HepG2 (cell line): ENCODE data around the gene UQCRC2. TPM values are rescaled to one million over a fixed set of nuclear protein-coding genes. Genes with fewer than 3 reads are reported as not detected.
A peak's percentile ranks its signal among the peaks of the same experiment; 100 is the strongest.

Source experiments
- ARNT2 ChIP-seq: sonication (generic); formaldehyde crosslinking; IDR thresholded peaks from 2 replicates; pipeline ENCODE4 v1.8.0; 2022; ENCODE audit warnings: mild to moderate bottlenecking, low read depth, missing genetic modification reagents, moderate library complexity
- BRD4 ChIP-seq: sonication (generic); formaldehyde crosslinking; IDR thresholded peaks from 2 replicates; pipeline ENCODE4 v1.4.0; 2020; ENCODE audit warnings: missing genetic modification reagents
- CAMTA2 ChIP-seq: sonication (generic); formaldehyde crosslinking; IDR thresholded peaks from 2 replicates; pipeline ENCODE4 v1.4.0; 2020; ENCODE audit warnings: mild to moderate bottlenecking, missing genetic modification reagents, borderline replicate concordance
- CHD2 ChIP-seq: IDR thresholded peaks from 2 replicates; pipeline ENCODE4 v1.6.1; 2011; ENCODE audit warnings: low read depth, low read length, improper control_type of control experiment
- CREM ChIP-seq, 2 experiments: sonication (generic) in 1 of 2; formaldehyde crosslinking in 1 of 2; IDR thresholded peaks; 2 replicates each; pipeline versions ENCODE4 v1.4.0 to v1.6.1; 2016 to 2020; ENCODE audit warnings: antibody characterized with exemption in 1 of 2, mild to moderate bottlenecking in 1 of 2, missing genetic modification reagents in 1 of 2
- FOXA3 ChIP-seq: IDR thresholded peaks from 2 replicates; pipeline ENCODE4 v1.6.1; 2016; ENCODE audit warnings: missing genetic modification reagents, missing compliant biosample characterization
- GTF2F1 ChIP-seq: fragments of 150-350 bp; IDR thresholded peaks from 2 replicates; pipeline ENCODE4 v1.6.1; 2014; ENCODE audit warnings: low read length
- IRF2 ChIP-seq: IDR thresholded peaks from 2 replicates; pipeline ENCODE4 v1.6.1; 2018; ENCODE audit warnings: missing genetic modification reagents, missing compliant biosample characterization
- PHF8 ChIP-seq: sonication (generic); formaldehyde crosslinking; IDR thresholded peaks from 2 replicates; pipeline ENCODE4 v1.5.0; 2020; ENCODE audit warnings: missing genetic modification reagents
- POLR2A ChIP-seq, 2 experiments: IDR thresholded peaks; 2 replicates each; pipeline ENCODE4 v1.6.1; 2011; ENCODE audit warnings: low read depth in 2 of 2, low read length in 2 of 2, mild to moderate bottlenecking in 1 of 2, moderate library complexity in 1 of 2; ENCODE audit not compliant: insufficient read depth in 1 of 2
- RBM22 ChIP-seq: fragments of 200-400 bp; formaldehyde crosslinking; optimal IDR thresholded peaks from 2 replicates; pipeline ENCODE3; 2017; ENCODE audit warnings: mild to moderate bottlenecking, low read length, moderate library complexity
- SAP130 ChIP-seq: IDR thresholded peaks from 2 replicates; pipeline ENCODE4 v1.6.1; 2016; ENCODE audit warnings: low read depth
- SMAD1 ChIP-seq: sonication (generic); formaldehyde crosslinking; IDR thresholded peaks from 2 replicates; pipeline ENCODE4 v1.4.0; 2020; ENCODE audit warnings: missing genetic modification reagents, low read depth, mild to moderate bottlenecking, borderline replicate concordance
- SMYD3 ChIP-seq: sonication (generic); formaldehyde crosslinking; IDR thresholded peaks from 2 replicates; pipeline ENCODE4 v1.8.1; 2023; ENCODE audit warnings: mild to moderate bottlenecking, missing genetic modification reagents
- STAG1 ChIP-seq: sonication (generic); formaldehyde crosslinking; IDR thresholded peaks from 2 replicates; pipeline ENCODE4 v1.4.0; 2020; ENCODE audit warnings: missing genetic modification reagents
- XRCC5 ChIP-seq: fragments of 200-400 bp; formaldehyde crosslinking; optimal IDR thresholded peaks from 2 replicates; pipeline ENCODE3; 2017; ENCODE audit warnings: mild to moderate bottlenecking, low read length
- ZNF205 ChIP-seq: IDR thresholded peaks from 2 replicates; pipeline ENCODE4 v1.6.1; 2018; ENCODE audit warnings: missing biosample characterization, missing genetic modification reagents
- ZNF749 ChIP-seq: sonication (generic); formaldehyde crosslinking; IDR thresholded peaks from 2 replicates; pipeline ENCODE4 v1.8.0; 2022; ENCODE audit warnings: mild to moderate bottlenecking, missing genetic modification reagents, moderate library complexity, borderline replicate concordance
- ZNF772 ChIP-seq: sonication (generic); formaldehyde crosslinking; IDR thresholded peaks from 2 replicates; pipeline ENCODE4 v1.5.0; 2020; ENCODE audit warnings: mild to moderate bottlenecking, missing genetic modification reagents
- polyA plus RNA-seq, 8 experiments: library from polyadenylated mRNA; depleted of rRNA in 3 of 8; stranded (reverse) in 7 of 8; unstranded in 1 of 8; fragments of >200 nt; fragmentation: Illumina TruSeq in 4 of 8; extraction: Trizol in 4 of 8; gene quantifications; 2 replicates each; pipeline versions ENCODE4 v1.2.1 to v1.2.3, GENCODE V29; 2011 to 2016; ENCODE audit warnings: low read depth in 4 of 8, missing spikeins in 1 of 8, mixed read lengths in 1 of 8; ENCODE audit not compliant: insufficient read depth in 1 of 8
- total RNA-seq, 5 experiments: library from RNA; depleted of rRNA; stranded (reverse); fragments of >200 nt; fragmentation: Illumina TruSeq; extraction: Trizol; gene quantifications; 2 replicates each; pipeline ENCODE4 v1.2.3, GENCODE V29; 2016; ENCODE audit warnings: low read depth in 1 of 5
- TF ChIP-seq, protein P1 (sequence below): sonication (generic); formaldehyde crosslinking; IDR thresholded peaks from 2 replicates; pipeline ENCODE4 v1.8.1; 2023; ENCODE audit warnings: mild to moderate bottlenecking, missing genetic modification reagents, borderline replicate concordance
- TF ChIP-seq, protein P2 (sequence below): sonication (generic); formaldehyde crosslinking; IDR thresholded peaks from 2 replicates; pipeline ENCODE4 v1.5.0; 2020; ENCODE audit warnings: mild to moderate bottlenecking, low read depth, missing genetic modification reagents, borderline replicate concordance
- TF ChIP-seq, protein P3 (sequence below): sonication (generic); formaldehyde crosslinking; IDR thresholded peaks from 2 replicates; pipeline ENCODE4 v1.4.0; 2020; ENCODE audit warnings: missing genetic modification reagents
- TF ChIP-seq, protein P4 (sequence below): sonication (generic); formaldehyde crosslinking; IDR thresholded peaks from 2 replicates; pipeline ENCODE4 v1.8.0; 2022; ENCODE audit warnings: mild to moderate bottlenecking, missing genetic modification reagents; ENCODE audit not compliant: insufficient replicate concordance
- TF ChIP-seq, protein P5 (sequence below): sonication (generic); formaldehyde crosslinking; IDR thresholded peaks from 2 replicates; pipeline ENCODE4 v1.5.1; 2020; ENCODE audit warnings: missing genetic modification reagents, mild to moderate bottlenecking, borderline replicate concordance

Gene UQCRC2
- total and polyA plus RNA-seq, 2 of the 13 experiments (the other 11 are each of a cell fraction or from before 2014, with no cell fraction given) = 442 to 536 TPM

DNA sequence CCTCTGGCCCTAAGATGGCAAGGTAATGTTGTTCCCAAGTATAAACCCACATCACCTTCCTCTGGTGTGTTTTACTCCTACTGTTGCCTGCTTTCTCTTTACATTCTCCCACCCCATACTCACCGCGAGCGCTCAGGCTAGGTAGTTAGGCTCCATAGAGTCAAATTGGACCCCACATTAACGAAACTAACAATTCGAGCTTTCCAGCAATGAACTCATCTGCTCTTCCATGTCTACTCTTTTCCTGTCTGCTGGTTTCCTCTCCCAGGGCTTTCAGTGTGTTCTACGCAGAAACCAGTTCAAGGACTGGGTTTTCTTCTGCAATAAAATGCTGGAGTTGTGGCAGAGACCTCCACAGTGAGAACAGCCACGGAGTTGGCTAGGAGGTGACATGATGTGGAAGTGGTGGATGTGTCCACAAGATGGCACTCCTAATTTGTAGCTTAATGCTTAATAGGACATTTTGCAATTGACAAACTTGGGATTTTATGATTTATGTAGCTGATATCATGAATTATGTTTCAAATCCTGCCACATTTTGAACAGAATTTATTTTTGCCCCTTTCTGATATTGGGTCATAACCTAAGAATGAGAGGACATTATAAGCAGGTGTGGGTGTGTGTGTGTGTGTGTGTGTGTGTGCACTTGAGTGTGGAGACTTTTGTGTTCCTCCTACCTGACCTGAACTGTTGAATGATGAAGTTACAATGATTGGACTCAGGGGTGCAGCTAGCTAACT lies 2.2 kb upstream of the UQCRC2 start (continued):
- TF ChIP-seq ZNF772 (CRISPR knock-in tag) (peak; percentile 59; the same call in 1 of the 2 replicates), RBM22 (peak; percentile 57), GTF2F1 (no peak), STAG1 (CRISPR knock-in tag) (peak; percentile 59), BRD4 (CRISPR knock-in tag) (0 out of 2 replicates have a peak, but pooled peaks have one; percentile 25), XRCC5 (peak; percentile 54), IRF2 (CRISPR knock-in tag) (peak; percentile 12; the same call in 1 of the 2 replicates), POLR2A (IDR thresholded peaks at IDR 0.05; ENCODE audit: insufficient read depth in 1 of 2, low read depth in 2 of 2, low read length in 2 of 2) (peak in 1 of 2 experiments; percentile 20; a peak in 1 of 4 replicates), ARNT2 (CRISPR knock-in tag) (0 out of 2 replicates have a peak, but pooled peaks have one; percentile 48), SAP130 (CRISPR knock-in tag) (peak; percentile 35; the same call in 1 of the 2 replicates), CAMTA2 (CRISPR knock-in tag) (0 out of 2 replicates have a peak, but pooled peaks have one; percentile 40), PHF8 (0 out of 2 replicates have a peak, but pooled peaks have one; percentile 27), ZNF749 (CRISPR knock-in tag) (no peak), SMAD1 (CRISPR knock-in tag) (0 out of 2 replicates have a peak, but pooled peaks have one; percentile 20), CHD2 (no peak), SMYD3 (CRISPR knock-in tag) (no peak), ZNF205 (CRISPR knock-in tag) (0 out of 2 replicates have a peak, but pooled peaks have one; percentile 16), CREM (IDR thresholded peaks at IDR 0.05) (0 out of 2 replicates have a peak, but pooled peaks have one; percentile 25), CREM (CRISPR knock-in tag; IDR thresholded peaks at IDR 0.05) (no peak), FOXA3 (CRISPR knock-in tag) (0 out of 2 replicates have a peak, but pooled peaks have one; percentile 12)
- TF ChIP-seq, protein P1, sequence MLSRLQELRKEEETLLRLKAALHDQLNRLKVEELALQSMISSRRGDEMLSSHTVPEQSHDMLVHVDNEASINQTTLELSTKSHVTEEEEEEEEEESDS (CRISPR knock-in tag) = 0 out of 2 replicates have a peak, but pooled peaks have one; percentile 42
- TF ChIP-seq, protein P2, sequence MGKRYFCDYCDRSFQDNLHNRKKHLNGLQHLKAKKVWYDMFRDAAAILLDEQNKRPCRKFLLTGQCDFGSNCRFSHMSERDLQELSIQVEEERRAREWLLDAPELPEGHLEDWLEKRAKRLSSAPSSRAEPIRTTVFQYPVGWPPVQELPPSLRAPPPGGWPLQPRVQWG (CRISPR knock-in tag) = no peak
- TF ChIP-seq, protein P3, sequence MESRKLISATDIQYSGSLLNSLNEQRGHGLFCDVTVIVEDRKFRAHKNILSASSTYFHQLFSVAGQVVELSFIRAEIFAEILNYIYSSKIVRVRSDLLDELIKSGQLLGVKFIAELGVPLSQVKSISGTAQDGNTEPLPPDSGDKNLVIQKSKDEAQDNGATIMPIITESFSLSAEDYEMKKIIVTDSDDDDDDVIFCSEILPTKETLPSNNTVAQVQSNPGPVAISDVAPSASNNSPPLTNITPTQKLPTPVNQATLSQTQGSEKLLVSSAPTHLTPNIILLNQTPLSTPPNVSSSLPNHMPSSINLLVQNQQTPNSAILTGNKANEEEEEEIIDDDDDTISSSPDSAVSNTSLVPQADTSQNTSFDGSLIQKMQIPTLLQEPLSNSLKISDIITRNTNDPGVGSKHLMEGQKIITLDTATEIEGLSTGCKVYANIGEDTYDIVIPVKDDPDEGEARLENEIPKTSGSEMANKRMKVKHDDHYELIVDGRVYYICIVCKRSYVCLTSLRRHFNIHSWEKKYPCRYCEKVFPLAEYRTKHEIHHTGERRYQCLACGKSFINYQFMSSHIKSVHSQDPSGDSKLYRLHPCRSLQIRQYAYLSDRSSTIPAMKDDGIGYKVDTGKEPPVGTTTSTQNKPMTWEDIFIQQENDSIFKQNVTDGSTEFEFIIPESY (CRISPR knock-in tag) = peak; percentile 64; the same call in 1 of the 2 replicates
- TF ChIP-seq, protein P4, sequence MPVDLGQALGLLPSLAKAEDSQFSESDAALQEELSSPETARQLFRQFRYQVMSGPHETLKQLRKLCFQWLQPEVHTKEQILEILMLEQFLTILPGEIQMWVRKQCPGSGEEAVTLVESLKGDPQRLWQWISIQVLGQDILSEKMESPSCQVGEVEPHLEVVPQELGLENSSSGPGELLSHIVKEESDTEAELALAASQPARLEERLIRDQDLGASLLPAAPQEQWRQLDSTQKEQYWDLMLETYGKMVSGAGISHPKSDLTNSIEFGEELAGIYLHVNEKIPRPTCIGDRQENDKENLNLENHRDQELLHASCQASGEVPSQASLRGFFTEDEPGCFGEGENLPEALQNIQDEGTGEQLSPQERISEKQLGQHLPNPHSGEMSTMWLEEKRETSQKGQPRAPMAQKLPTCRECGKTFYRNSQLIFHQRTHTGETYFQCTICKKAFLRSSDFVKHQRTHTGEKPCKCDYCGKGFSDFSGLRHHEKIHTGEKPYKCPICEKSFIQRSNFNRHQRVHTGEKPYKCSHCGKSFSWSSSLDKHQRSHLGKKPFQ = no peak
- TF ChIP-seq, protein P5, sequence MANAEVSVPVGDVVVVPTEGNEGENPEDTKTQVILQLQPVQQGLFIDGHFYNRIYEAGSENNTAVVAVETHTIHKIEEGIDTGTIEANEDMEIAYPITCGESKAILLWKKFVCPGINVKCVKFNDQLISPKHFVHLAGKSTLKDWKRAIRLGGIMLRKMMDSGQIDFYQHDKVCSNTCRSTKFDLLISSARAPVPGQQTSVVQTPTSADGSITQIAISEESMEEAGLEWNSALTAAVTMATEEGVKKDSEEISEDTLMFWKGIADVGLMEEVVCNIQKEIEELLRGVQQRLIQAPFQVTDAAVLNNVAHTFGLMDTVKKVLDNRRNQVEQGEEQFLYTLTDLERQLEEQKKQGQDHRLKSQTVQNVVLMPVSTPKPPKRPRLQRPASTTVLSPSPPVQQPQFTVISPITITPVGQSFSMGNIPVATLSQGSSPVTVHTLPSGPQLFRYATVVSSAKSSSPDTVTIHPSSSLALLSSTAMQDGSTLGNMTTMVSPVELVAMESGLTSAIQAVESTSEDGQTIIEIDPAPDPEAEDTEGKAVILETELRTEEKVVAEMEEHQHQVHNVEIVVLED (CRISPR knock-in tag) = no peak; the same call in 1 of the 2 replicates
